Prostate gland (tissue), 2 donors: ENCODE measurements around the gene PLA2G4D. TPM values are rescaled to one million over a fixed set of nuclear protein-coding genes. Genes with fewer than 3 reads are reported as not detected.

Source experiments
- DNase-seq: peaks from one replicate; pipeline ENCODE4 v3.0.0-alpha.2; 2019; ENCODE audit warnings: low spot score
- H3K27ac ChIP-seq, 2 donors: fragments of 200-600 bp; sonication (generic); 2 replicates each; pipeline ENCODE4 v1.5.1; 2017 to 2019
- H3K27me3 ChIP-seq: fragments of 200-600 bp; sonication (generic); replicated peaks from 2 replicates; pipeline ENCODE4 v1.5.1; 2019; ENCODE audit not compliant: insufficient read depth
- H3K36me3 ChIP-seq, 2 donors: fragments of 200-600 bp; sonication (generic); 1 replicate in 1 of 2; 2 replicates in 1 of 2; pipeline versions ENCODE4 v1.5.1 to v1.8.1; 2017 to 2019
- H3K4me1 ChIP-seq: fragments of 200-600 bp; sonication (generic); replicated peaks from 2 replicates; pipeline ENCODE4 v1.5.1; 2019
- H3K4me3 ChIP-seq, 2 donors: fragments of 200-600 bp; sonication (generic); 2 replicates each; pipeline ENCODE4 v1.5.1; 2017 to 2019
- H3K9me3 ChIP-seq: fragments of 200-600 bp; sonication (generic); 2 replicates; pipeline ENCODE4 v1.5.1; 2017
- CTCF ChIP-seq, 4 experiments: fragments of 200-600 bp in 2 of 4; fragments of 450-650 bp in 2 of 4; sonication (generic) in 2 of 4; IDR thresholded peaks; 1 replicate in 3 of 4; 2 replicates in 1 of 4; pipeline ENCODE4 v1.5.1; 2016 to 2019; ENCODE audit warnings: antibody characterized with exemption in 4 of 4, mild to moderate bottlenecking in 2 of 4, moderate library complexity in 2 of 4
- POLR2A ChIP-seq: fragments of 450-650 bp; IDR thresholded peaks from one replicate; pipeline ENCODE4 v1.6.1; 2016; ENCODE audit warnings: antibody characterized with exemption, mild to moderate bottlenecking
- POLR2AphosphoS5 ChIP-seq: sonication (generic); formaldehyde crosslinking; IDR thresholded peaks from one replicate; pipeline ENCODE4 v1.6.1; 2017; ENCODE audit warnings: antibody characterized with exemption
- WGBS: methylation state at CpG from one replicate; pipeline ENCODE4 v1.1.5; 2018; 5-methylcytosine and 5-hydroxymethylcytosine counted together
- intact Hi-C: fragments of 100-400 bp; cut with DNase I; formaldehyde crosslinking; loops from one replicate; pipeline ENCODE4 v1.14.2; 2022
- total RNA-seq, 2 donors: library from RNA; depleted of rRNA; stranded (reverse); fragments of >200 nt; gene quantifications; one replicate each; pipeline ENCODE4 v1.1.0, GENCODE V29; 2016

PLA2G4D gene
- total RNA-seq, 2 donors from 2014 or later: 1.5 to 2.1 TPM

- Histone ChIP-seq H3K27ac (no peak overlapping the region), H3K27me3 (no peaks in the 10 kb centered on the region), H3K4me1 (no peaks in the 10 kb centered on the region), H3K4me3 (no peak overlapping the region), H3K9me3 (no peaks in the 10 kb centered on the region), H3K36me3 (no peaks in the 10 kb centered on the region)
- intact Hi-C loops: no loop called here
- TF ChIP-seq POLR2A (no peak), POLR2AphosphoS5 (no peak), CTCF (IDR thresholded peaks at IDR 0.05) (no peak)
- no peak for DNase-seq
- 81% methylated on average over 8 of the region's 8 CpGs for WGBS
These were observed 59.5 kb downstream of the PLA2G4D start for GRCh38 chr15:42034628-42035434.

GRCh38 chr15:42033214-42033873, 61.0 kb downstream of the PLA2G4D start:
- no peaks in the 10 kb centered on the region for H3K4me1 ChIP-seq
- no peak overlapping the region for H3K4me3 ChIP-seq
- no peaks in the 10 kb centered on the region for H3K9me3 ChIP-seq
- TF ChIP-seq POLR2A: no peak
- no peak overlapping the region for H3K27ac ChIP-seq
- WGBS: 92% methylated on average over 3 of the region's 3 CpGs
- H3K27me3 ChIP-seq: no peaks in the 10 kb centered on the region
- intact Hi-C loops: no loop called here
- no peak for DNase-seq
- no peaks in the 10 kb centered on the region for H3K36me3 ChIP-seq

GRCh38 chr15:42032376-42033213, 61.8 kb downstream of the PLA2G4D start:
- TF ChIP-seq CTCF (IDR thresholded peaks at IDR 0.05): no peak
- no peak for TF ChIP-seq POLR2A
- no peak for TF ChIP-seq POLR2AphosphoS5
- intact Hi-C loops: no loop called here
- Histone ChIP-seq H3K36me3 (no peaks in the 10 kb centered on the region), H3K4me3 (no peak overlapping the region), H3K4me1 (no peaks in the 10 kb centered on the region), H3K9me3 (no peaks in the 10 kb centered on the region), H3K27ac (no peak overlapping the region), H3K27me3 (no peaks in the 10 kb centered on the region)
- 83% methylated on average over 9 of the region's 9 CpGs for WGBS
- no peak for DNase-seq

DNA sequence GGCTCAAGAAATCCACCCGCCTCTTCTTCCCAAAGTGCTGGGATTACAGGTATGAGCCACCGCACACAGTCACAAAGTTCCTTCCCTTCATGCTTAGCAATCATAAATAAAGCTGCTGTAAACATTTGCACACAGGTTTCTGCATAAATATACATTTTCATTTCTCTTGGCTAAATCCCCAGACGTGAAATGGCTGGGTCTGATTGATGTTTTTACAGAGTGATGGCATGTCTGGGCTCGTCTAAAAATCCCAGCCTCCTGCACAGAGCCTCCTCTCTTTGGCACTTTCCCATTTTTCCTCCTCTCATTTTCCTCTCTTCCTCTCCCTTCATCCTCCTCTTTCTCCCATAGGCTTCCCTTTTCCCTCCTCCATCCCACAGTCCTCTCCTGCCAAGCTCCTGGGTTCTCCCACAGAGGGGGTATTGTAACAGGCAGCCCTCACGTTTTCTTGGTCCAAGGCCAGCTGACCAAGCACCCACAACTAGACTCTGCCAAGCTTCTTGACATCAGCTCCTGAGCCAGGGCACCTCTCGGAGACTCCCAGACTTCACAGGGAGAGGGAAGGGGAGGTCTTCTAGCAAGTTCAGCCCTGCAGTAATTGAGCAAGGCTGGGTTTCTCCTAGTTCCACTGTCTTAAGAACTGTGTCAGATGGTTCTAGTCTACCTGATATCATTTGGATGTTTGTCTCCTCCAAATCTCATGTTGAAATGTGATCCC, 63.0 kb downstream of the PLA2G4D start:
- H3K9me3 ChIP-seq: no peaks in the 10 kb centered on the region
- no peaks in the 10 kb centered on the region for H3K4me1 ChIP-seq
- no peaks in the 10 kb centered on the region for H3K27me3 ChIP-seq
- no peaks in the 10 kb centered on the region for H3K36me3 ChIP-seq
- DNase-seq: peak; percentile 47
- TF ChIP-seq CTCF (IDR thresholded peaks at IDR 0.05) (no peak), POLR2A (no peak), POLR2AphosphoS5 (no peak)
- WGBS: 44% methylated on average over 6 of the region's 6 CpGs
- intact Hi-C loops: no loop called here
- H3K27ac ChIP-seq: peak overlapping the region in 1 of 2 donors; percentile 10
- no peak overlapping the region for H3K4me3 ChIP-seq

GRCh38 chr15:42027521-42027920, 66.8 kb downstream of the PLA2G4D start:
- H3K9me3 ChIP-seq: no peaks in the 10 kb centered on the region
- no peak overlapping the region for H3K4me3 ChIP-seq
- no peak overlapping the region for H3K27ac ChIP-seq
- no peaks in the 10 kb centered on the region for H3K27me3 ChIP-seq
- intact Hi-C loops: no loop called here
- no peak for TF ChIP-seq POLR2AphosphoS5
- no peak for TF ChIP-seq CTCF (IDR thresholded peaks at IDR 0.05)
- TF ChIP-seq POLR2A: no peak
- no peaks in the 10 kb centered on the region for H3K36me3 ChIP-seq
- H3K4me1 ChIP-seq: no peaks in the 10 kb centered on the region
- whole genome bisulfite sequencing: 92% methylated on average over 7 of the region's 7 CpGs
- DNase-seq: no peak
